ENCODE data around the gene PNRC1.

DNA sequence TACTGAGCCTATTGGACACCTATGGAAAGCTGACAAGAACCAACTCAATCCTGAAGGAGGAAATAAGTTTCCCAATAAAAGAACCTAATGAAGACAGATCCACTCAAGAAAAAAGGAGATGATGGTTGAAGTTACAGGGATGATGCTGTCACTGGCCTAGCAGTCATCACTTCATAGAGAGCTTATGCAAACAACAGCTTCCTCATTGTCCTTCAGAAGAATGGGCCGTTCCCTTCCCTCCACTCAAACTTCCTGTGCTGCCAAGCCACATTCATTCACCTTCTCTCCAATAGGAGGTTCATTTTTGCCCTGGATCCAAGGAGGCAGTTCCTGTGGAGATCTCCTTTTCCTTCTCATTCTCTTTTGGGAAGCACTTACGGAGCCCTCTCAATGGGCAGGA, 51.5 kb downstream of the PNRC1 start:
- TF ChIP-seq POLR2A (IDR thresholded peaks at IDR 0.05; ENCODE audit: low read length), result no peak
- no peak for TF ChIP-seq GATA1 (IDR thresholded peaks at IDR 0.05; ENCODE audit: low read depth, low read length)
